HepG2 (cell line): ENCODE data around the gene AMIGO2. TPM values are rescaled to one million over a fixed set of nuclear protein-coding genes. Genes with fewer than 3 reads are reported as not detected.

Experiments
- ATAC-seq: fragments of 200-7000 bp; cut with Tn5 transposase; 3 replicates; pipeline ENCODE4 v1.9.1; 2020; ENCODE audit warnings: mild to moderate bottlenecking, moderate library complexity
- BruUV-seq: library from RNA; stranded (reverse); fragments of 400-500 nt; replicated peaks from 2 replicates; lab custom pipeline; 2021; lab: Mats Ljungman, UMichigan
- CTCF ChIA-PET: fragments of 300-600 bp; formaldehyde crosslinking; extraction: SDS; loops from one replicate; lab custom pipeline; 2021; ENCODE audit warnings: low total read pairs, inconsistent platforms, low intra/inter-chr PET ratio; lab: Yijun Ruan, JAX
- POLR2A ChIA-PET: fragments of 350-600 bp; sonication (Branson Sonifier 250); formaldehyde crosslinking; loops from one replicate; lab custom pipeline; 2020; ENCODE audit warnings: antibody characterized with exemption, inconsistent platforms; lab: Yijun Ruan, JAX
- DNase-seq: peaks from one replicate; pipeline ENCODE4 v3.0.0-alpha.2; 2015; ENCODE audit warnings: low spot score
- FAIRE-seq: peaks from 3 replicates; lab custom pipeline; 2011; peaks lifted over from hg19 to GRCh38; lab: Jason Lieb, UNC
- H2AFZ ChIP-seq: one replicate; pipeline ENCODE4 v1.6.1; 2011; ENCODE audit warnings: low read length, inconsistent platforms
- H3K27ac ChIP-seq: fragments of 300-600 bp; 3 replicates; pipeline ENCODE4 v1.8.0; 2011; ENCODE audit warnings: mixed run types, mild to moderate bottlenecking, mixed read lengths, low read length, inconsistent platforms; ENCODE audit not compliant: insufficient read depth; ENCODE audit errors: extremely low read length
- H3K27me3 ChIP-seq, 2 experiments: fragments of 200-600 bp in 1 of 2; 2 replicates in 1 of 2; 3 replicates in 1 of 2; pipeline versions ENCODE4 v1.6.0 to v1.8.0; 2011; ENCODE audit warnings: low read length in 2 of 2, mild to moderate bottlenecking in 2 of 2, moderate library complexity in 2 of 2, inconsistent platforms in 1 of 2; ENCODE audit not compliant: insufficient read depth in 2 of 2, control insufficient read depth in 1 of 2
- H3K36me3 ChIP-seq, 2 experiments: fragments of 200-600 bp in 1 of 2; replicated peaks in 1 of 2; 2 replicates in 1 of 2; 3 replicates in 1 of 2; pipeline versions ENCODE4 v1.5.1 to v1.8.0; 2011; ENCODE audit warnings: low read length in 2 of 2, inconsistent platforms in 1 of 2; ENCODE audit not compliant: insufficient read depth in 2 of 2, control insufficient read depth in 1 of 2
- H3K4me1 ChIP-seq: 2 replicates; pipeline ENCODE4 v1.5.1; 2012; ENCODE audit warnings: low read length, inconsistent platforms; ENCODE audit not compliant: insufficient read depth
- H3K4me2 ChIP-seq: 2 replicates; pipeline ENCODE4 v1.6.0; 2011; ENCODE audit warnings: low read depth, low read length, inconsistent platforms
- H3K4me3 ChIP-seq, 3 experiments: fragments of 200-600 bp in 1 of 3; sonication (generic), shearing (Covaris generic) in 1 of 3; replicated peaks in 1 of 3; 2 replicates each; pipeline ENCODE4 v1.5.1; 2011 to 2016; ENCODE audit warnings: low read length in 3 of 3, inconsistent platforms in 2 of 3, low read depth in 2 of 3, mild to moderate bottlenecking in 2 of 3, control low read depth in 1 of 3, mixed read lengths in 1 of 3; ENCODE audit not compliant: insufficient read depth in 1 of 3
- H3K79me2 ChIP-seq: one replicate; pipeline ENCODE4 v1.6.1; 2011; ENCODE audit warnings: low read length, inconsistent platforms; ENCODE audit not compliant: insufficient read depth
- H3K9ac ChIP-seq: 2 replicates; pipeline ENCODE4 v1.6.0; 2011; ENCODE audit warnings: mild to moderate bottlenecking, low read depth, low read length, inconsistent platforms; ENCODE audit not compliant: insufficient read depth
- H3K9me3 ChIP-seq: 2 replicates; pipeline ENCODE4 v1.5.1; 2012; ENCODE audit warnings: mild to moderate bottlenecking, low read length
- H4K20me1 ChIP-seq: 2 replicates; pipeline ENCODE4 v1.6.0; 2011; ENCODE audit warnings: inconsistent platforms, mild to moderate bottlenecking, low read length, moderate library complexity; ENCODE audit not compliant: insufficient read depth
- CCDC6 ChIP-seq: sonication (generic); formaldehyde crosslinking; IDR thresholded peaks from 2 replicates; pipeline ENCODE4 v1.8.1; 2022; ENCODE audit warnings: mild to moderate bottlenecking, missing genetic modification reagents, moderate library complexity
- EP300 ChIP-seq, 3 experiments: sonication (generic) in 1 of 3; formaldehyde crosslinking in 1 of 3; IDR thresholded peaks; 2 replicates each; pipeline versions ENCODE4 v1.5.1 to v1.6.1; 2011 to 2020; ENCODE audit warnings: low read depth in 2 of 3, low read length in 2 of 3, borderline replicate concordance in 1 of 3, improper control_type of control experiment in 1 of 3, mild to moderate bottlenecking in 1 of 3, missing genetic modification reagents in 1 of 3, moderate library complexity in 1 of 3
- FOXA3 ChIP-seq: IDR thresholded peaks from 2 replicates; pipeline ENCODE4 v1.6.1; 2016; ENCODE audit warnings: missing genetic modification reagents, missing compliant biosample characterization
- FOXP1 ChIP-seq, 2 experiments: fragments of 450-650 bp in 1 of 2; IDR thresholded peaks; 2 replicates each; pipeline ENCODE4 v1.6.1; 2017 to 2018; ENCODE audit warnings: antibody characterized with exemption in 1 of 2
- RAD51 ChIP-seq: fragments of 450-650 bp; IDR thresholded peaks from 2 replicates; pipeline ENCODE4 v1.6.1; 2016; ENCODE audit warnings: borderline replicate concordance
- SALL1 ChIP-seq: sonication (generic); formaldehyde crosslinking; IDR thresholded peaks from 2 replicates; pipeline ENCODE4 v1.8.0; 2022; ENCODE audit warnings: mild to moderate bottlenecking, missing genetic modification reagents
- SOX13 ChIP-seq, 3 experiments: fragments of 450-650 bp in 1 of 3; sonication (generic) in 1 of 3; formaldehyde crosslinking in 1 of 3; IDR thresholded peaks in 2 of 3; conservative IDR thresholded peaks in 1 of 3; 2 replicates each; pipeline versions ENCODE4 v1.5.0 to v1.6.1; 2016 to 2020; ENCODE audit warnings: antibody characterized with exemption in 1 of 3, mild to moderate bottlenecking in 1 of 3, missing compliant biosample characterization in 1 of 3, missing genetic modification reagents in 1 of 3, moderate library complexity in 1 of 3
- ZBTB38 ChIP-seq: sonication (generic); formaldehyde crosslinking; IDR thresholded peaks from 2 replicates; pipeline ENCODE4 v1.5.1; 2020; ENCODE audit warnings: mild to moderate bottlenecking, missing genetic modification reagents
- ZFYVE20 ChIP-seq: sonication (generic); formaldehyde crosslinking; IDR thresholded peaks from 2 replicates; pipeline ENCODE4 v1.8.0; 2023; ENCODE audit warnings: low read depth, mild to moderate bottlenecking, moderate library complexity, missing genetic modification reagents, borderline replicate concordance
- ZNF263 ChIP-seq: sonication (generic); formaldehyde crosslinking; IDR thresholded peaks from 2 replicates; pipeline ENCODE4 v1.4.0; 2020; ENCODE audit warnings: missing genetic modification reagents
- ZNF275 ChIP-seq: sonication (generic); formaldehyde crosslinking; IDR thresholded peaks from 2 replicates; pipeline ENCODE4 v1.8.0; 2022; ENCODE audit warnings: missing genetic modification reagents, mild to moderate bottlenecking, inconsistent platforms, borderline replicate concordance
- ZNF292 ChIP-seq: sonication (generic); formaldehyde crosslinking; IDR thresholded peaks from 2 replicates; pipeline ENCODE4 v1.8.1; 2022; ENCODE audit warnings: mild to moderate bottlenecking, low read depth, missing genetic modification reagents, borderline replicate concordance
- ZNF576 ChIP-seq: sonication (generic); formaldehyde crosslinking; IDR thresholded peaks from 2 replicates; pipeline ENCODE4 v1.4.0; 2020; ENCODE audit warnings: mild to moderate bottlenecking, missing genetic modification reagents
- ZNF7 ChIP-seq: IDR thresholded peaks from 2 replicates; pipeline ENCODE4 v1.6.1; 2016; ENCODE audit warnings: missing biosample characterization, missing genetic modification reagents
- WGBS: methylation state at CpG from one replicate; pipeline ENCODE4 v1.1.6; 2017; ENCODE audit warnings: low lambda C conversion rate; 5-methylcytosine and 5-hydroxymethylcytosine counted together
- in situ Hi-C: cut with HindIII; loops from 2 replicates; pipeline ENCODE4 v1.10.0; 2017; ENCODE audit warnings: low pct_unique_long_range_greater_than_20kb; ENCODE audit not compliant: extremely low pct_ligation_motif_present
- intact Hi-C: fragments of 100-400 bp; cut with micrococcal nuclease; formaldehyde crosslinking; loops from one replicate; pipeline ENCODE4 v1.10.0; 2022; ENCODE audit not compliant: unreplicated experiment
- polyA plus RNA-seq, 8 experiments: library from polyadenylated mRNA; depleted of rRNA in 3 of 8; stranded (reverse) in 7 of 8; unstranded in 1 of 8; fragments of >200 nt; fragmentation: Illumina TruSeq in 4 of 8; extraction: Trizol in 4 of 8; gene quantifications; 2 replicates each; pipeline versions ENCODE4 v1.2.1 to v1.2.3, GENCODE V29; 2011 to 2016; ENCODE audit warnings: low read depth in 4 of 8, missing spikeins in 1 of 8, mixed read lengths in 1 of 8; ENCODE audit not compliant: insufficient read depth in 1 of 8
- total RNA-seq, 5 experiments: library from RNA; depleted of rRNA; stranded (reverse); fragments of >200 nt; fragmentation: Illumina TruSeq; extraction: Trizol; gene quantifications; 2 replicates each; pipeline ENCODE4 v1.2.3, GENCODE V29; 2016; ENCODE audit warnings: low read depth in 1 of 5

The AMIGO2 gene
- total and polyA plus RNA-seq, 2 of the 13 experiments (the other 11 are each of a cell fraction or from before 2014, with no cell fraction given), result not detected

GRCh38 chr12:47091009-47091408, 11.2 kb upstream of the AMIGO2 start:
- Histone ChIP-seq H3K9ac (no peak overlapping the region), H3K27ac (no peak overlapping the region), H3K36me3 (no peaks in the 10 kb centered on the region), H3K4me3 (no peak overlapping the region), H4K20me1 (no peaks in the 10 kb centered on the region), H3K4me2 (no peak overlapping the region), H2AFZ (no peak overlapping the region), H3K4me1 (peaks cover 27% of the 10 kb centered on the region), H3K79me2 (no peaks in the 10 kb centered on the region), H3K9me3 (no peaks in the 10 kb centered on the region), H3K27me3 (no peaks in the 10 kb centered on the region)
- no peak for TF ChIP-seq EP300 (IDR thresholded peaks at IDR 0.05; ENCODE audit: low read depth in 2 of 2, low read length in 2 of 2)
- no peak for TF ChIP-seq EP300 (CRISPR knock-in tag; IDR thresholded peaks at IDR 0.05; ENCODE audit: borderline replicate concordance)
- TF ChIP-seq ZNF7 (CRISPR knock-in tag), result peak; percentile 48; the same call in 1 of the 2 replicates
- no peak for TF ChIP-seq ZNF576 (CRISPR knock-in tag)
- ATAC-seq (no peak), DNase-seq (no peak), FAIRE-seq (no peak)
- 19% methylated on average over 2 of the region's 2 CpGs for WGBS
- POLR2A ChIA-PET, result no interaction called here
- no TSS peak for BruUV-seq
- CTCF ChIA-PET, result no interaction called here
- intact Hi-C loops, result no loop called here
- in situ Hi-C loops, result no loop called here

- intact Hi-C loops, result no loop called here
- no TSS peak for BruUV-seq
- TF ChIP-seq ZFYVE20 (CRISPR knock-in tag) (no peak), ZBTB38 (CRISPR knock-in tag) (no peak), SALL1 (CRISPR knock-in tag) (peak; percentile 83), ZNF275 (CRISPR knock-in tag) (no peak), ZNF292 (CRISPR knock-in tag) (peak; percentile 59; the same call in 1 of the 2 replicates), EP300 (IDR thresholded peaks at IDR 0.05; ENCODE audit: low read depth in 2 of 2, low read length in 2 of 2) (peak in 1 of 2 experiments; percentile 50; a peak in 1 of 4 replicates), EP300 (CRISPR knock-in tag; IDR thresholded peaks at IDR 0.05; ENCODE audit: borderline replicate concordance) (no peak), FOXP1 (IDR thresholded peaks at IDR 0.05) (no peak), FOXP1 (CRISPR knock-in tag; IDR thresholded peaks at IDR 0.05) (peak; percentile 74), CCDC6 (no peak), SOX13 (IDR thresholded peaks at IDR 0.05) (no peak), SOX13 (CRISPR knock-in tag; conservative IDR thresholded peaks at IDR 0.05 in 1 of 2, IDR thresholded peaks at IDR 0.05 in 1 of 2) (peak in 1 of 2 experiments; percentile 37; a peak in 1 of 4 replicates), RAD51 (no peak), ZNF263 (CRISPR knock-in tag) (0 out of 2 replicates have a peak, but pooled peaks have one; percentile 24), FOXA3 (CRISPR knock-in tag) (0 out of 2 replicates have a peak, but pooled peaks have one; percentile 27)
Observed at GRCh38 chr12:47088021-47088944, 8.5 kb upstream of the AMIGO2 start.

More at GRCh38 chr12:47088021-47088944, 8.5 kb upstream of the AMIGO2 start:
- WGBS, result 17% methylated on average over 7 of the region's 7 CpGs
- CTCF ChIA-PET, result no interaction called here
- 0 out of 2 replicates have a peak overlapping the region, but pooled peaks have one; percentile 4 for H3K4me2 ChIP-seq
- no peak overlapping the region for H3K4me3 ChIP-seq
- FAIRE-seq (no peak), ATAC-seq (peak; percentile 99), DNase-seq (peak; percentile 53)
- no peak overlapping the region for H2AFZ ChIP-seq
- no peaks in the 10 kb centered on the region for H3K36me3 ChIP-seq
- no peak overlapping the region for H3K9ac ChIP-seq
- POLR2A ChIA-PET, result no interaction called here
- H3K27me3 ChIP-seq, result no peaks in the 10 kb centered on the region
- no peaks in the 10 kb centered on the region for H4K20me1 ChIP-seq
- in situ Hi-C loops, result no loop called here
- H3K9me3 ChIP-seq, result no peaks in the 10 kb centered on the region
- H3K4me1 ChIP-seq, result peaks cover 45% of the 10 kb centered on the region
- no peak overlapping the region for H3K27ac ChIP-seq
- H3K79me2 ChIP-seq, result no peaks in the 10 kb centered on the region
